GM10266 (cell line): ENCODE results near the gene PTER.

ENCODE experiments used
- DNase-seq: peaks from one replicate; pipeline ENCODE4 v3.0.0; 2012; ENCODE audit errors: extremely low spot score
- TF ChIP-seq, protein P1 (sequence below): IDR thresholded peaks from 2 replicates; pipeline ENCODE4 v1.5.1; 2012; ENCODE audit warnings: mild to moderate bottlenecking, low read depth; ENCODE audit not compliant: control insufficient read depth, insufficient read depth; ENCODE audit errors: missing control alignments

The PTER gene

DNA sequence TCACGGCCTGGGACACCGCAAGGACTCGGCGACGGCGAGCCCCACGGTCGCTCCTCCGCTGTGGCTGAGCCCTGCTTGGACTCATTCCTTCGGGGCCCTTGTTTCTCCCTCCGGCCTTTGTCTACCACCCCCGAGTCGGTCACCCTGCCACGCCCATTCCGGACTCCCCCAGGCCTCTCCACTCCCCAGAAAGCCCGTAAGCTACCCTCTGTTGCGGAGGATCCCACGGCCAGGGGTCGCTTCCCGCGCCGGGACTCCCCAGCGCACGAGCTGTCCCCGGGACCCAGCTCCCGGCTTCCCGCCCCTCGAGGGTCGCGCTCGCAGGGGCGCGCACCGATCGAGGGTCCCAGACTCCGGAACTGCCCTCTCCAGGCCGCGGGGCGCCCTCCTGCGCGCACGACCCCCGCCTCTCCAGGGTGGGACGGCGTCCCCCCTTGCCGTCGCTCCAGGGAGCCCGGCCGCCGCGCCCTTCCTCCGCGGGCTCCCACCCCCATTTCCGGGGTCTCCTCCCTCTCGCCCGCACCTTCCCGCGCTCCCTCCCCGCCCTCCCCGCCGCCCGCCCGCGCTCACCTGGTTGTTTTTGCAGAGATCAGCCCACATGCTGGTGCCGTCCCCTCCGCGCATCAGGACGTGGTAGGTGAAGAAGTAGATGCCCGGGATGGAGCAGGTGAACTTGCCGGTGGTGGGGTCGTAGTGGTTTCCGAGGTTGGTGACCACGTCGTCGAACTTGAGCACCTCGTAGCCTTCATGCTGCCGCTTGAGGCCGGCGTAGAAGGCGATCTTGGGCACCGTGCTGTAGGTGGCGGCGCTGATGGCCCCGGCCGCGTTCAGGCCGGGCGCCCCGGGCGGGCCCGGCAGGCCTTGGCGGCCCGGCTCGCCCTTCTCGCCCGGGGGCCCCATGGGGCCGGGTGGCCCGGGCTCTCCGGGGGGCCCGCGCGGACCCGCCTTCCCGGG lies 83.4 kb downstream of the PTER start:
- DNase-seq: no peak
- TF ChIP-seq, protein P1, sequence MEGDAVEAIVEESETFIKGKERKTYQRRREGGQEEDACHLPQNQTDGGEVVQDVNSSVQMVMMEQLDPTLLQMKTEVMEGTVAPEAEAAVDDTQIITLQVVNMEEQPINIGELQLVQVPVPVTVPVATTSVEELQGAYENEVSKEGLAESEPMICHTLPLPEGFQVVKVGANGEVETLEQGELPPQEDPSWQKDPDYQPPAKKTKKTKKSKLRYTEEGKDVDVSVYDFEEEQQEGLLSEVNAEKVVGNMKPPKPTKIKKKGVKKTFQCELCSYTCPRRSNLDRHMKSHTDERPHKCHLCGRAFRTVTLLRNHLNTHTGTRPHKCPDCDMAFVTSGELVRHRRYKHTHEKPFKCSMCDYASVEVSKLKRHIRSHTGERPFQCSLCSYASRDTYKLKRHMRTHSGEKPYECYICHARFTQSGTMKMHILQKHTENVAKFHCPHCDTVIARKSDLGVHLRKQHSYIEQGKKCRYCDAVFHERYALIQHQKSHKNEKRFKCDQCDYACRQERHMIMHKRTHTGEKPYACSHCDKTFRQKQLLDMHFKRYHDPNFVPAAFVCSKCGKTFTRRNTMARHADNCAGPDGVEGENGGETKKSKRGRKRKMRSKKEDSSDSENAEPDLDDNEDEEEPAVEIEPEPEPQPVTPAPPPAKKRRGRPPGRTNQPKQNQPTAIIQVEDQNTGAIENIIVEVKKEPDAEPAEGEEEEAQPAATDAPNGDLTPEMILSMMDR: no peak

DNA sequence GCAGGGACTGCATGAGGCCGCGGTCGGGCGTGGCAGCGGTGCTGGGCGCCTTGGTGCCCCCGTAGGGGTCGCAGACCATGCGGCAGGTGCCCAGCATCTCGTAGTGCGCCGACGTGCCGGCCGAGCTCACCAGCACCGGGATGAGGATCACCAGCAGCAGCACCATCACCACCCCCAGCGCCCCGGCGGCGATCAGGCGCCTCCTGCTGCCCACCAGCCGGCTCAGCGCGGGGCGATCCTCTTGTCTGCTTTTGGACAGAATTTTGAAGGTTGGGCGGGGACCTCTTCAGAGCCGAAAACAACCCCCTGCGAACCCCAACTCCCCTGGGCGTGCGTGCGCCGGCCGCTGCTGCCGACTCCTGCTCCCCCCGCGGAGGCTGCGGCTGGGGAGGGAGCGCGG lies 84.1 kb downstream of the PTER start:
- DNase-seq: peak; percentile 83
- TF ChIP-seq, protein P1: peak; percentile 54

DNA sequence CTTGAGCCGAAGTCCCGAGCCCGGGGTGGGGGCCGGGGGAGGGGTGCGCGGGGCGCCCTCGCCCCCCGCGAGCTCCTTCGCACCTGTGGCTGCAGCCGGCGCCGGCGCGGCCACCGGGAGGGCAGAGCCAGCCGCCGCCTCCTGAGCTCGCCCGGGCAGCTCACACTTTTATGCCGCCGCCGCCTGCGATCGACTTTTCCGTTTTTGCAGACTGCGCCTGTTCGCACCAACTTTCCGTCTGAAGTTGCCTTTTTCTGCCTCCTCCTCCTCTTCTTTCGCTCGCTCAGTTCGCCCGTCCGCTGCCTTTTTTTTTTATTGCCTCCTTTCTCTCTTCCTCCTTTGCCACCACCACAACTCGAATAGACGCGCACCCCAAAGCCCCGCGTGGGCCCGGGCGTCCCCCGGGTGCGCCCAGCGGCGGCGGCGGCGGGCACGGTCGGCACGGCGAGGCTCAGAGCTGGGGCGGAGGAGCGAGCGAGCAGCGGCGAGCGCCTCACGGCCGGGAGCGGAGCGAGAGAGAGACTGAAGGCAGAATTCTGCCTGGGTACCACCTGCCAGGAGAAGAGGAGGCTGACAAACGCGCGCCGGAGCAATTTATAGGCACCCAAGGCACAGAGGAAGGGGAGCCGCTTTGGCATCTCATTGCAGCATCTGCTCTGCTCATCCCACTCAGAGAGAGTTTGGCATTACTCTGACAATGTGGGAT lies 84.7 kb downstream of the PTER start, which contains the start of gene C1QL3:
TSS of gene C1QL3 (minus strand) at position 569 of the 706 bp plus-strand sequence. CDS start 814 bp downstream, outside the sequence.
- TF ChIP-seq, protein P1: no peak
- peak; percentile 61 for DNase-seq

DNA sequence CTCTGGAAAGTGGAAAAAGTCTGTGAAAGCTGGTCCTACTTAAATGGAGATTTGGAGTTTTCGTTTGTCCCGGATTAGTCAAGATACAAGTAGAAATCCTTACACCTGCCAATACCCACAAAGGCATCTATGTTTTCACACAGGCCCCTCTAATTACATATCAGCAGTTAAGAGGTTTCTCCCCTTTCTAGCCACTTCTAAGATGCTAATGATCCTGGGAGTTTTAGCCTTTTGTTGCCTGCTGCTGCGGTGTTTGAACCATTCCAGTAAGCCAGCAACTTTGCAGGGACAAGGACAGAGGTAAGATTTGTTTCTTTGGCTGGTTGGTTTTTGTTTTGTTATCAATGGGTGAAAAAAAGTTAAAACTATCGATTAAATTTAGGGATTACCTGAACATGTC lies 90.6 kb downstream of the PTER start:
- TF ChIP-seq, protein P1: no peak

DNA sequence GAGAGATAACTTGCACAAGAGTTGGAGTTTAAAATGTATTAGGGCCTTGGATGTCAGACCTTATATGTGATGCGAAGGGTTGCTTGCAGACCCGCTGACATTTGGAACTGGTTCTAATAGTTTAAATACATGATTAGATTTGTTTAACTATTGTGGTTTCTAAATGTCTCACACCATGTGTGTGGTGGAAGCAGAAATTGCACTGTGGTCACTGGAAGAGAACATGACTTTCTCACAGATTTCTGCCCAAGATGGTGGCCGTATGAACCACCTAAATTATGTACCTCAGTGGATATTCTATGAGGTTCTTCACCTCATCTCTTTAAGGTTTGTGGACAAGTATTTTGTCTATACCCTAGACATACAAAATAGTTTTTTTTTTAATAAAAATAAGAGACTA lies 93.0 kb downstream of the PTER start:
- TF ChIP-seq, protein P1: no peak
- no peak for DNase-seq

More for the DNA sequence above, 90.6 kb downstream of the PTER start:
- no peak for DNase-seq

DNA sequence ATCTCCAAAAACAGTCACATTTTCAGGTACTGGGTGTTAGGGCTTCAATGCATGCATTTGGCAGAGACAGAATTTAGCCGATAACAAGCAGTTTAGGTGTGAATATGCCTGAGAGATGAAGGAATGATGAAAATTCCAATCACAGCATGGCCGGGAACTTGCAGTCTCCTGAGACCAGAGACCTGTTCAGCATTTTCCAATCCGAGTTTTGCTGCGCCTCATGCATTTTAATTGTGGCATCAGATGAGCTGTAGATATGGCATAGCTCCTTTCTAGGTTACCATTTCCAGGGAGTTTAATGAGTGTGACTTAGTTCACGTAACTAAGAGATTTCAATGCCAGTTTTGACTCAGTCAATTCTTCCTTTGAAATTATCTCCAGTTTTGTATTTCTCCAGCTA lies 99.3 kb downstream of the PTER start:
- DNase-seq: no peak

More for the DNA sequence above, 99.3 kb downstream of the PTER start:
- TF ChIP-seq, protein P1: no peak
